Natural killer cell treated with Interleukin-12 subunit alpha and Interleukin-12 subunit beta and Interleukin-15 and Interleukin-18, amount 100 ng/mL, for 72 hours (primary cell): ENCODE data around the gene VAT1L. TPM values are rescaled to one million over a fixed set of nuclear protein-coding genes. Genes with fewer than 3 reads are reported as not detected.

Experiments used
- ATAC-seq, 2 donors: fragments of 150-1000 bp; cut with Tn5 transposase in 1 of 2; sonication (Bioruptor Pico), chemical (Tn5 transposase) in 1 of 2; 2 replicates each; pipeline ENCODE4 v1.10.0; 2021
- DNase-seq: peaks from one replicate; pipeline ENCODE4 v3.0.0; 2022; ENCODE audit warnings: low spot score
- H3K27ac Mint-ChIP-seq, 2 donors: 1 replicate in 1 of 2; 2 replicates in 1 of 2; pipeline ENCODE4 v1.8.0; 2022; ENCODE audit warnings: mixed read lengths in 2 of 2, mild to moderate bottlenecking in 1 of 2, moderate library complexity in 1 of 2
- H3K27me3 Mint-ChIP-seq, 2 donors: 1 replicate in 1 of 2; 2 replicates in 1 of 2; pipeline ENCODE4 v1.8.0; 2022; ENCODE audit warnings: mixed read lengths in 2 of 2
- H3K36me3 Mint-ChIP-seq: one replicate; pipeline ENCODE4 v1.8.0; 2022; ENCODE audit warnings: mixed read lengths
- H3K4me1 Mint-ChIP-seq, 2 donors: 1 replicate in 1 of 2; 2 replicates in 1 of 2; pipeline ENCODE4 v1.8.0; 2022; ENCODE audit warnings: low read depth in 2 of 2, mixed read lengths in 2 of 2, mild to moderate bottlenecking in 1 of 2
- H3K4me3 Mint-ChIP-seq: one replicate; pipeline ENCODE4 v1.8.0; 2022; ENCODE audit warnings: mixed read lengths
- H3K9me3 Mint-ChIP-seq: 2 replicates; pipeline ENCODE4 v1.8.0; 2022; ENCODE audit warnings: mixed read lengths
- total RNA-seq, 2 donors: library from RNA; stranded (reverse); gene quantifications; one replicate each; pipeline ENCODE4 v1.2.3, GENCODE V29; 2022

Gene VAT1L
- total RNA-seq, 2 donors from 2014 or later: 0.11 TPM; not detected in 1

DNA sequence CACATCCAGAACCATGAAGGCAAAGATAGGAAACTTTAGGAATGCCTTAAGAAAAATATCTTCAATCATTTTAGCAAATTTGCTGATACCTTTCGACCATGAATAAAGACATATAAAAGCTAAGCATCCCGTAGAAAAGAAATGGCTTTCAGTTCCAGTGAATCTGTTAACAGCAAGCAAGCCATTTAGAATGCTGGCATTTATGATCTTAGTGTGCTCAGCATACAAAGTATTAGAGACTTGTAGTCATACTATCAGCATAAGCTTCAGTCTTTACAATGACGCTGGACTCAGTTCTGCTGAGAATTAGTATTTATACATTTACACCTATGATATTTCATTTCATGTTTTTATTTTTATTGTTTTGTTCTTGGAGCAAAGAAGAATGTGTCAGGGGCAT is 38.7 kb downstream of the VAT1L start:
- ATAC-seq: no peak
- H3K4me3 Mint-ChIP-seq: no peak overlapping the region
- H3K27ac Mint-ChIP-seq: no peak overlapping the region
- DNase-seq: no peak
- H3K4me1 Mint-ChIP-seq: no peaks in the 10 kb centered on the region
- no peaks in the 10 kb centered on the region for H3K36me3 Mint-ChIP-seq
- H3K27me3 Mint-ChIP-seq: peaks cover 0 to 5% of the 10 kb centered on the region in 2 donors
- no peaks in the 10 kb centered on the region for H3K9me3 Mint-ChIP-seq

DNA sequence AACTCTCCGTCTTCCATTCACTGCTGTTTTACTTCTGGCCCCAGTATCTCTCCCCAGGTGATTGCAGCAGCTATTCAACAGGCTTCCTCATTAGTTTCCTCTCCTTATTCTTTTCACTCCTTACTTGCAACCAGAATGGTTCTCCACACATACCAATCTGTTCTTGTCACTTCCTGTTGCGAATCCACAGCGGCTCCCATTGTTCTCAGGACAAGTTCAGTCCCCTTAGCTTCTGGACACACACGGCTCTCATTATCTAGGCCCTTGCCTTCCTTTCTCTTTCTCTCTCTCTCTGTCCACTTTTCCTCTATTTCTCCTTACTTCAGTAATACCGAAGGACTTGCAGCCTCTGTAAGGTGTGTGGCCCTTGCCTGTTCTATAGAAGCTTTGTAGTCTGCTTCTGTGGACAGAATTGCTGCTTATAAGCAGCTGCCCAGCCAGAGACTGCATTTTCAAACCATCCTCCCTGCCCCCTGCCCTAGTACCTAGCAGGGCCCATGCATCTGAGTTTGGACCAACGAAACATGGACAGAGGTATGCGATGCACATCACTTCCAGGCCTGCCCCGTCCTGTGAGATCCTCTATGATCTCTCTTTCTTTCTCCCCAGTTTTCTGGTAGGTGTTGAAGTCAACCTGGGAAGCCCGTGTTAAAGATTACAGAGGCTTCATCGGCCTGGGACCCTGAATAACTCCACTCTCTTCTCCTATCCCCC is 45.7 kb downstream of the VAT1L start:
- H3K27me3 Mint-ChIP-seq: peaks cover 0 to 21% of the 10 kb centered on the region in 2 donors
- ATAC-seq (no peak), DNase-seq (no peak)
- H3K4me1 Mint-ChIP-seq: no peaks in the 10 kb centered on the region
- H3K36me3 Mint-ChIP-seq: no peaks in the 10 kb centered on the region
- no peaks in the 10 kb centered on the region for H3K9me3 Mint-ChIP-seq
- no peak overlapping the region for H3K4me3 Mint-ChIP-seq
- no peak overlapping the region for H3K27ac Mint-ChIP-seq

DNA sequence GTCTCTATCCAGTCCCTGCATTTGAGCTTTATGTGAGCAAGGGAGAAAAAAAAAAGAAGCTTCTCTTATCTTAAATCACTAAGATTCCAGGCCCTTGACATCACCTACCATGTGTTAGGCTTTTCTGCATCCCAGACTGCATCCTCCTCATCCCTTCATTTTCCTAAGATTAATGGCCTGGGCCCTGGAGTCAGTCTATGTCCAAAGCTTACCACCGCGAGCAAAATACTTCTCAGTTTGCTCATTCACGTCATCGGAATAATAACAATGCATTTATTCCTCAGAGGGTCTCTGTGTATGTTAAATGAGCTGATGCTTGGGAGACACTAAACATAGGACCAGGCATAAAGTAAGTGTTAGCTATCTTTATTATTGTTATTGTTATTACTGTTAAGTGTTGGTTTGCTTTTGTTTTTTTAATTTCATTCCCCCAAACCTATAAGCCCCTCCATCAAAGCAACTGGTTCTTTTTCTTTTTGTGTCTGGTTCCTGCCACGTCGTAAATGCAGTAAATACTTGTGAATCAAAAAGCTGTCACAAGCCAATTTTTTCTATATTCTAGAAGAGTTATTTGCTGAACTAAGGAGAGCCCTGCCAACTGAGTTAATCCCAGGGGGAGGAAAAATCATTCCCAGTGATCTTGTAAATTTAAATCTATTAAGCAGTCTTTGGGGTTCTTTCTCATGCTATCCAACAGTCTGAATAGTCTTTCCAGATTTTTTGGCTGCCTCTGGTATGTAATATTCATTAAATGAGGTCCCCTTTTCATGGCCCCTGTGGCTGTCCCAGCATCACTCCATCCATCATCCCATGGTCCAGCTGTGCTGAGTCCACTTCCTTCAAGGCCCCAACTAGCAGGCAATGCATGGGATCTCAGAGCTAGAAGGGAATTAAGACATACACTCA is 46.5 kb downstream of the VAT1L start:
- H3K4me3 Mint-ChIP-seq: no peak overlapping the region
- H3K4me1 Mint-ChIP-seq: no peaks in the 10 kb centered on the region
- DNase-seq (no peak), ATAC-seq (no peak)
- no peak overlapping the region for H3K27ac Mint-ChIP-seq
- peaks cover 1 to 23% of the 10 kb centered on the region in 2 donors for H3K27me3 Mint-ChIP-seq
- H3K36me3 Mint-ChIP-seq: no peaks in the 10 kb centered on the region
- H3K9me3 Mint-ChIP-seq: no peaks in the 10 kb centered on the region

DNA sequence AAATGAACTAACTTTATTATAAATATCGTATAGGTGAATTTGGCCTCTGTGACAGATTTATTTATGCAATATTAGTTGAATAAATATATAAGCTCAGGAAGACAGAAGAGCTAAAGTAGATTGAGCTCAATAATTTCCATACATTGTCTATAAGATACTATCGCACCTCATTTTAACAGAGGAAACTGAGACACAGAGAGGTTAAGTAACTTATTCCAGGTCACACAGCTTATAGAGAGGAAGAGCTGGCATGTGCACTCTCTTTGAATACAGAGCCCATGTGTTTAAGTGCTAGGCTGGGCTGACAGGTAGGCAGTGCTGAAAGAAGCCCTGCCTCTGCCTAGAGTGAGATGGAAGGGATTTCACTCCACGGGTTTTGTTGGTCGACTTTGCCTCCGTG is 48.4 kb downstream of the VAT1L start:
- Mint-ChIP-seq H3K9me3 (no peaks in the 10 kb centered on the region), H3K4me1 (no peaks in the 10 kb centered on the region), H3K27me3 (peaks cover 3 to 23% of the 10 kb centered on the region in 2 donors), H3K27ac (no peak overlapping the region), H3K36me3 (no peaks in the 10 kb centered on the region), H3K4me3 (no peak overlapping the region)
- ATAC-seq (no peak), DNase-seq (no peak)

DNA sequence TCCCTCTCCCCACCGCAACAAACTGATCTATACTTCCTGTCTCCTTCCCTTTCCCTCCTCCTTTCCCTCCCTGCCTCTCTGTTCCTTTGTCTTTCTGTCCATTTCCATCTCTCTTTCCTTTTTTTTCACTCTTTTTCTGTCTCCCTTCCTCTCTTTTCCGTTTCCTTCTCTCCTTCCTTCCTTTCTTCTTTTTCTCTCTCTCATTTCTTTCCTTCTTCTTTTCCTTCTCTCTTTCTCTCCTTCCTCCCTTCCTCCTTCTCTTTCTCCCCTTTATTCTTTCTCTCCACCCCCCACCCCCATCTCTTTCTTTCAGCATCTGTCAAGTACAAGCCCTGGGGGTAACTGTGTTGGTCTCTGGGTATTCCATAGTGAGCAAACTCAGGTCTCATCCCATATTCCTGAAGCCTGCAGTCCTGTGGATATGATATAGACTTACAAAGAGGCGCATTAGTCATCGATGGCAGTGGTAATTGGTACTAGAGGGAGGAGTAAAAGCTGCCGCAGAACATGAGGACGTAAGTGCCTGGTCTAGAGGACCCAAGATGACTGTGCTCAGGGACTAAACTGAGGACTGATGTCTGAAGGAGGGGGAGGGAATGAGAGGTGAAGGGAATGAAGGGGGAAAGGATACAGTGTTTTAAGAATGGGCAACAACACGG is 50.4 kb downstream of the VAT1L start:
- Mint-ChIP-seq H3K36me3 (no peaks in the 10 kb centered on the region), H3K9me3 (no peaks in the 10 kb centered on the region), H3K4me1 (no peaks in the 10 kb centered on the region), H3K4me3 (no peak overlapping the region), H3K27ac (no peak overlapping the region), H3K27me3 (peaks cover 3 to 29% of the 10 kb centered on the region in 2 donors)
- ATAC-seq (no peak), DNase-seq (no peak)

DNA sequence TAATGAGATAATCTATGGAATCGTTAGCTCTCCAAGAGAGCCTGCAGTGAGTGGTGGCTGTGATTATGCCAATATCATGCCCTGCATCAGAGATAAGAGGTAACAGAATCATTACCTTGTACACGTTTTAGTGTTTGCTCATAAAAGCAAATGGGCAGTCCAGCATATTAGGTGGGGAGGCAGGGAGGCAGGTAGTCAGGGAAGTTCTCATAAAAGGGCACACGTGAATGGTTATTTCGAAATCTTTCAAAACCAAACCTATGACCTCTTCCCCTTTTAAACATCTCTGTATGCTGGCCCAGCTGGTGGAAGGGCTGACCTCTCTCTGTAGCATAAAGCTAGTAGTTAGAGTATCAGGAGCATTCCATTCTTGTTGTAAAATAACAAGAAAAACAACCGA is 51.7 kb downstream of the VAT1L start:
- ATAC-seq: no peak
- no peaks in the 10 kb centered on the region for H3K9me3 Mint-ChIP-seq
- H3K4me3 Mint-ChIP-seq: no peak overlapping the region
- H3K36me3 Mint-ChIP-seq: no peaks in the 10 kb centered on the region
- H3K27me3 Mint-ChIP-seq: peaks cover 3 to 24% of the 10 kb centered on the region in 2 donors
- no peak overlapping the region for H3K27ac Mint-ChIP-seq
- H3K4me1 Mint-ChIP-seq: no peaks in the 10 kb centered on the region
- no peak for DNase-seq

DNA sequence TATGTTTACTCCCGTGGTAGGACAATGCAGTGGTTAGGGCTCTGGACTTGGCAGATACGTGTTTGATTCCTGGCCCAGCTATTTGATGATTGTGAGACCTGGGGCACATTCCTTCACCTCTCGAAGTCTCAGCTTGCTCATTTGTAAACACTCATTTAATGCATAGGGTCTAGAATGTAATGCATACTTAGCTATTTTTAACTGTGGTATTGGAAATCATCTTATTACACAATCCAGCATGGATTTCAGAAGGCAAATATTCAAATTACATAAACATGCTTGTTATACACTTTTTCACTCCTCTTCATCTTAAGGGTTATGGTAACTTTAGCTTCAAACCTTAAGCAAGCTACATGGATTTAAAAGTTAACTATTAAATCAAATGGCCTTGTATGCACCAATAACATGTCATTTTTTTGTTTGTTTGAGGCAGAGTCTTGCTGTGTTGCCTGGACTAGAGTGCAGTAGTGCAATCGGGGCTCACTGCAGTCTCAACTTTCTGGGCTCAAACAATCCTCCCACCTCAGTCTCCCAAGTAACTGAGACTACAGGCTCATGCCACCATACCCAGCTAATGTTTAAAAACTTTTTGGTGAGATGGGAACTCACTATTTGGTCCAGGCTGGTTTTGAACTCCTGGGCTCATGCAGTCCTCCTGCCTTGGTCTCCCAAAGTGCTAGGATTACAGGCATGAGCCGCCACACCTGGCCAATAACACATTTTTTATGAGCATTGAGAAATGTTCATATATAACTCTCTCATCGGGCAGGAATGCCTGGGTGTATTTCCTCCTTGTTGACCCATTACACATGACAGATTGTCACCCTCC is 52.5 kb downstream of the VAT1L start:
- H3K27me3 Mint-ChIP-seq: peaks cover 9 to 31% of the 10 kb centered on the region in 2 donors

DNA sequence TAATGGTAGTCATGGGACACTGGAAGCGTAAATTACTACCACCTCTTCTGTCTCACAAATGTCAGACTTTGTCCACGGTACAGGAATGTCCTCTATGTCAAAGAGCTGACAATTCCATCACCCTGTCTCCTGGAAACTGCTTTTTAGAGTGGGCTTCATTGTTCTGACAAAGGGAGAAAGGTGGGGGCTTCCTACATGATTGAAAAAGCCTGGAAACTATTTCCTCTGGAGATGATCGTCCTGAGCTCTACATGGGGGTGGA is 53.1 kb downstream of the VAT1L start:
- H3K4me3 Mint-ChIP-seq: no peak overlapping the region
- no peak overlapping the region for H3K27ac Mint-ChIP-seq
- no peak for DNase-seq
- peaks cover 9 to 31% of the 10 kb centered on the region in 2 donors for H3K27me3 Mint-ChIP-seq
- H3K36me3 Mint-ChIP-seq: no peaks in the 10 kb centered on the region
- no peak for ATAC-seq
- no peaks in the 10 kb centered on the region for H3K9me3 Mint-ChIP-seq
- no peaks in the 10 kb centered on the region for H3K4me1 Mint-ChIP-seq

More for the DNA sequence above, 52.5 kb downstream of the VAT1L start:
- H3K36me3 Mint-ChIP-seq: no peaks in the 10 kb centered on the region
- no peak overlapping the region for H3K27ac Mint-ChIP-seq
- no peak overlapping the region for H3K4me3 Mint-ChIP-seq
- no peak for DNase-seq
- H3K4me1 Mint-ChIP-seq: no peaks in the 10 kb centered on the region
- H3K9me3 Mint-ChIP-seq: no peaks in the 10 kb centered on the region
- ATAC-seq: no peak

DNA sequence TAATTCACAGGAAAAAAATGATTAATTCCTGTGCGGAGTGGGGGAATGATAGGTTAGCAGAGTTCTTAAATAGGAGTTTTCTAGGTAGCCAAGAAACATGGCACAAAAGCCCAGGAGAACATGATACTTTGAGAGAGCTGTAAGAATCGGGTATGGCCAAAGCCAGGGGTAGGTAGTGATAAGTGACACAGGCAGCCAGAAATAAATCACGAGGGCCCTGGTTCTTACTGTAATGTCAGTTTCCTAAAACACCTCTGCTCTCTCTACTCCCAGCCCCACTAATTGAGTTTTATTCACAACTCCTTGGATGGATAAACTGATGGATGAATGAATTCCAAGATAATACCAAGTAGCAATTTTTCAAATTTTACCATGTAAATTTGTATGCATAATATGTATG is 54.1 kb downstream of the VAT1L start:
- no peak for DNase-seq
- Mint-ChIP-seq H3K4me3 (no peak overlapping the region), H3K4me1 (no peaks in the 10 kb centered on the region), H3K36me3 (no peaks in the 10 kb centered on the region), H3K9me3 (no peaks in the 10 kb centered on the region), H3K27ac (no peak overlapping the region), H3K27me3 (peaks cover 9 to 31% of the 10 kb centered on the region in 2 donors)
- no peak for ATAC-seq

DNA sequence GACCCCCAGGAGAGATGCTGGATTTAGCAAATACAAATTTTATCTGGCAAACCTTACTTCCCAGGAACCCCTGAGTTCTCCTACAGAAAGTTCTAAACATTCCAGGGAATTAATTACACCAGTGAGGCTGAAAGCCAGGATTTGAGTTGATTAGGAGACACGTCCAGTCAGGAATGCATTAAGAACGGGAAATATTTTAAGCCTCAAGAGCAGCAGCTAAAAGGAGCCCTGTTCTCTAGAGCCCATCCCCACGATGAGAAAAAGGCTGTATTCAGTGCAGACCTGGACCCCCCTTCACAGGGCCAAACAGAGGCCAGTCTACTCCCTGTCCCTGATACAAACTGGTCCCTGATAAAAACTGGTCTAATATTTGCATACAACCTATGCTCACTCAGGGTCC is 55.0 kb downstream of the VAT1L start:
- Mint-ChIP-seq H3K36me3 (no peaks in the 10 kb centered on the region), H3K4me3 (no peak overlapping the region), H3K4me1 (no peaks in the 10 kb centered on the region), H3K27ac (no peak overlapping the region), H3K27me3 (peaks cover 12 to 35% of the 10 kb centered on the region in 2 donors), H3K9me3 (no peaks in the 10 kb centered on the region)
- DNase-seq: no peak
- ATAC-seq: peak in 1 of 2 donors; percentile 22

DNA sequence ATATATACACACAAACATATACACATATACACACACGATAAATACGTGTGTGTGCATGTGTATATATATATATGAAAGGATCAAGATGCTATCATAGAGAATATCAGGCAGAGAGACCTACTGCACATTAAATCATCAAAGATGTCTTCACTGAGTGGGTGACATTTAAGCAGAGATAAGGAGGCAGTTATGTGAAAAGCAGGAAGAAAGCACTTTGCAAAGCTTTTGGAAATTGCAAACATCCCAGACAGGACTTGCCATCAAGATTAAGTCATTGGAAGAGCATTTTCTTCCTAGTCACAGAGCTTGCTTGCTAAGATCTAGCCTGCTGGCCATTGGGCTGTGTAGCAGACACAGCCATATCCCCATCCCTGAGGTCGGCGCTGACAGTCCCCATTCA is 56.4 kb downstream of the VAT1L start:
- DNase-seq: no peak
- peak in 1 of 2 donors; percentile 4 for ATAC-seq
- peaks cover 16 to 36% of the 10 kb centered on the region in 2 donors for H3K27me3 Mint-ChIP-seq
- no peak overlapping the region for H3K4me3 Mint-ChIP-seq
- H3K27ac Mint-ChIP-seq: no peak overlapping the region
- H3K9me3 Mint-ChIP-seq: no peaks in the 10 kb centered on the region
- H3K36me3 Mint-ChIP-seq: no peaks in the 10 kb centered on the region
- no peaks in the 10 kb centered on the region for H3K4me1 Mint-ChIP-seq

DNA sequence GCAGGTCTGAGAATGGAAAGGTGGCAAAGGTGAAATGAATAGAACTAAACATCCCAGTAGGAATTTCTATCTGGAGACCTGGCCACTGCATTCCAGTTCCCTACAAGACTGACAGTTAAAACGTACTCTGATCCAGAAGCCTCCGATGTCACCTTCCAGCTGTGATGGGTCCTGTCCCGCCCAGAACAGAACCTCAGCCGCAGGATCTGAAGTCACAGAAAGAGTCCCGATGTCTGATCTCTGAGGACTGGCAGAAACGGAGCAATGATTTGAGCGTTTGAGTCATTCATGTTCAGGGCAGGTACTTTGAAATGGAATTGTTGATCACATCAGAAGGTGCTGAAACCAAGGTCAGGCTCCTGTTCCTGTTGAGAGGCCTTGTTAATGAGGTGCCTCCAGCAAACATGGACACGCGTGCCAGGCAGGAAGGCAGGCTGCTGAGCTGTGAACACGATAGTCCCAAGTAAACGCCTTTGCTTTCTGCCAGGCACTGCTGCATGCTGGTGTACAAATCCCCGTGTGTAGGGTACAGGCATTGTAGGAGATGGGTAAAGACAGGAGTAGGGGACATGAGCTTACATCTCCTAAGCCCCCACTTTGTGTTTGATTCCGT is 61.4 kb downstream of the VAT1L start:
- DNase-seq: no peak
- no peak overlapping the region for H3K27ac Mint-ChIP-seq
- no peaks in the 10 kb centered on the region for H3K4me1 Mint-ChIP-seq
- no peak for ATAC-seq
- H3K36me3 Mint-ChIP-seq: no peaks in the 10 kb centered on the region
- no peaks in the 10 kb centered on the region for H3K9me3 Mint-ChIP-seq
- peaks cover 21 to 37% of the 10 kb centered on the region in 2 donors for H3K27me3 Mint-ChIP-seq
- H3K4me3 Mint-ChIP-seq: no peak overlapping the region

DNA sequence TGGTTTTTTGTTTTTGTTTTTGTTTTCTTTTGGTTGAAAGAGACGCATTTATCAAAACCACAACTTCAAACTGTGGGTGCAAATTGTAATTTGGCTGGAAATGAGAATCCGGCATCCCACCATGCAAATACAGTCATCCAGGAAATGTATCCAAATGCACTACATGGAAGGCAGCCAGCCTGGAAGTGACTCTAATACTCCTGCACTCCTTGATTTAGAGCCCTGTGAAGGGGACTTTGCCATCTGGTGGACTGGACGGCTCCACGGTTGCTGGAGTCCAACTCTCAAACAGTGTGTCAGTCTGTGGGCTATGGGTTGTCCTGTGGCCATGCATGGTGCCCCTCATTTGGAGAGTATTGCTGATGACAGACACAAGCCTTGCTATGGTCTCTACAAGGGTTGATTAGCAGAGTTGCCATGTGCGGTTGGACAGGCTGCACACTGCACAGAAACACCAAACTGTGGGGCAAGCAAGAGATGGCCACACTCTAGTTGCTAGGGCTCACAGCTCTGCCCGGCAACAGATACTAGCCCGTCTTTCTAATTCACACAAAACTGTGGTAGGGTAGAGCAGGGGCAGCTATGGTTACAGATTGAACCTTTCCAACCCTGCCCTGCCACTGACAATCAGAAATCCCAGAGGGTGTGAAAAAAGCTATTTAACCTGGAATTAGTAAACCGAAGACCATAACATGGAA is 62.4 kb downstream of the VAT1L start:
- Mint-ChIP-seq H3K27ac (no peak overlapping the region), H3K27me3 (peaks cover 18 to 39% of the 10 kb centered on the region in 2 donors), H3K4me1 (no peaks in the 10 kb centered on the region), H3K36me3 (no peaks in the 10 kb centered on the region), H3K9me3 (no peaks in the 10 kb centered on the region), H3K4me3 (no peak overlapping the region)
- DNase-seq: no peak
- peak in 1 of 2 donors; percentile 20 for ATAC-seq
